CD4-positive, alpha-beta T cell treated with Interleukin-2 at 100 ng/mL for 4 hours (primary cell): ENCODE results near the gene TSBP1.
A peak's percentile ranks its signal among the peaks of the same experiment; 100 is the strongest.
"Not testable (repeated sequence)": the region's sequence is repeated elsewhere in the genome, so short reads cannot be mapped to it uniquely, and the experiment has no call there.

Source experiments
- DNase-seq: peaks from one replicate; pipeline ENCODE4 v3.0.0-alpha.2; 2020; ENCODE audit warnings: low spot score

The TSBP1 gene

DNA sequence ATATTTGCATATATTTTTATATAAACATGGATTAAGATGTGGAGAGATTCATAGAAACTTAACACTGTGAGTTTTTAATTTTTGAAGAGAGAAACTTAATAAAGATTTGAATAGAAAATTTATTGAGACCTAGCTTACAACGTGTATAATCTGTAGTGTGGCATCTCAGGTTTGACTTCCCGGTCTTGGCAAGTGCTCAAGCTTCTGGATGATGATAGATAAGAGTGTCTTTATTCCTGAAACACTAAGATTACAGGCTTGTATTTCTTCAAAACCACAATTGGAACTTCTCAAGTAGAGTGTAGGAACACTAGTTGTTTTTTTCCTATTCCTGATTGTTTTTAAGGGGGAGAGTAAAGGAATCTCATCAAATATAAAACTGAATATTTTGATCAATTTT is 83.3 kb downstream of the TSBP1 start:
- DNase-seq = no peak

DNA sequence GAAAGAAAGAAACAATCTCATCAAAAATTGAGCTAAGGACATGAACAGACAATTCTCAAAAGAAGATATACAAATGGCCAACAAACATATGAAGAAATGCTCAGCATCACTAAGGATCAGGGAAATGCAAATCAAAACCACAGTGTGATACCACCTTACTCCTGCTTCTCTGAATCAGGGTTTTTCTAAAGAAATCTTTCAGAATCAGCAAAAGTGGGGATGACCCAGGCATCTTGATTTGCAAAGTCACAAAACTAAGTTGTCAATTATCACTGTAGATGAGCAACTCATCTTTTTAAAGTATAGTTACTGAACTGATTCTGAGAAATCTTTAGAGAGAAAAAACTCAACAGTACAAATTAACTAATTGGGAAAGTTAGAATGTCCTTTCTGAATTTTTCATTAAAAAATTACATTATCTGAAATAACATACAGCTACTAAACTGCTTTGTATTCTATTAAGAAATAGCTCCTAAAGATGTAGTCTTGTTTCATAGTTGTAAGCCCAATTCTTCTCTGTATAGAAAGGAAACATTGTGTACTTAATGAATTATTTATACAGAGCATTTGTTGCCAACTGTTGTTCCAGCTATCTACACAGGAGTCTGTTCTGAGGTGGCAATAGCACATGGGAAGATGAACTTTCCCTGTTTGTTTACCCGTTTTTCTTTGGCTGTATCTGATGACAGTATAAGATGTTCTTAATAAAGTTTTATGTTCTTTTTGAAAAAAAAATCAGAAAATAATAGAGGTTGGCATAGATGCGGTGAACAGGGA is 97.7 kb downstream of the TSBP1 start:
- DNase-seq = not testable (repeated sequence)

DNA sequence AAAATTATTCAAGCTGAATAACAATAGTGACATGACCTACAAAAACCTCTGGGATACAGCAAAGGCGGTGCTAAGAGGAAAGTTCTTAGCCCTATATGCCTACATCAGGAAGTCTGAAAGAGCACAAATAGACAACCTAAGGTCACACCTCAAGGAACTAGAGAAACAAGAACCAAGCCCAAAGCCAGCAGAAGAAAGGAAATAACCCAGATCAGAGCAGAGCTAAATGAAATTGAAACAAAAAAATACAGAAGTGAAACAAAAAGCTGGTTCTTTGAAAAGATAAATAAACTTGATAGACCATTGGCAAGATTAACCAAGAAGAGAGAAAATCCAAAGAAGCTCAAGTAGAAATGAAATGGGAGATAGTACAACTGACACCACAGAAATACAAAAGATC is 100.3 kb downstream of the TSBP1 start:
- DNase-seq = peak; percentile 6

DNA sequence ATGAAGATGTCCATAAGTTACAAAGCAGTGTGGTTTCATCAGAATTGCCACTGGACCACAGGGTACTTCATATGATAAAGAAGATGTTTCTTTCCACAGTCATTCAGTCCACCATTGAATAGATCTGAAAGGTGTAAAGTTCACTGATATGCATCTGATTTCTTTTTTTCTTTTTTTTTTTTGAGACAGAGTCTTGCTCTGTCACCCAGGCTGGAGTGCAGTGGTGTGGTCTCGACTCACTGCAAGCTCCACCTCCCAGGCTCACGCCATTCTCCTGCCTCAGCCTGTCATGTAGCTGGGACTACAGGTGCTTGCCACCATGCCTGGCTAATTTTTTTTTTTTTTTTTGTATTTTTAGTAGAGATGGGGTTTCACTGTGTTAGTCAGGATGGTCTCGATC is 103.2 kb downstream of the TSBP1 start:
- DNase-seq = not testable (repeated sequence)

DNA sequence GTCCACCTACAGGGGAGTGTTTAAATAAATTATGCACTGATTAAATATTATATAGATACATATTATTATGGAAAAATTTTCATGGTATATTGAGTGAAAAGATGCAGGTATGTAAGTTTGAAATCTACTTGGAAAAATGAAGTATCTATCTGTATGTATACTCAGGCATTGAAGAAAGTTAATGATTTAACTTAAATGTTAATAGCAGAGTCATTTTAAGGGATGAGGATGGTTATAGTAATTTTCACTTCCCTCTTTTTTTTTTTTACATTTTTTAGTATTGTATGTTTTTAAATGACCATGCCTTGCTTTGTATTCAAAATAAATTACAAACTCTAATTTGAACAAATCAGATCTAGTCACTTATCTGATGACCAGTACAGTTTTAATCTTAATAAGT is 104.7 kb downstream of the TSBP1 start:
- no peak for DNase-seq

DNA sequence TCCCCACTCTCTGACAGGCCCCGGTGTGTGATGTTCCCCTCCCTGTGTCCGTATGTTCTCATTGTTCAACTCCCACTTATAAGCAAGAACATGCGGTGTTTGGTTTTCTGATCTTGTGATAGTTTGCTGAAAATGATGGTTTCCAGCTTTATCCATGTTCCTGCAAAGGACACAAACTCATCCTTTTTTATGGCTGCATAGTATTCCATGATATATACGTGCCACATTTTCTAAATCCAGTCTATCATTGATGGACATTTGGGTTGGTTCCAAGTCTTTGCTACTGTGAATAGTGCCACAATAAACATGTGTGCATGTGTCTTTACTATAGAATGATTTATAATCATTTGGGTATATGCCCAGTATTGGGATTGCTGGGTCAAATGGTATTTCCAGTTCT is 114.4 kb downstream of the TSBP1 start:
- DNase-seq = not testable (repeated sequence)

DNA sequence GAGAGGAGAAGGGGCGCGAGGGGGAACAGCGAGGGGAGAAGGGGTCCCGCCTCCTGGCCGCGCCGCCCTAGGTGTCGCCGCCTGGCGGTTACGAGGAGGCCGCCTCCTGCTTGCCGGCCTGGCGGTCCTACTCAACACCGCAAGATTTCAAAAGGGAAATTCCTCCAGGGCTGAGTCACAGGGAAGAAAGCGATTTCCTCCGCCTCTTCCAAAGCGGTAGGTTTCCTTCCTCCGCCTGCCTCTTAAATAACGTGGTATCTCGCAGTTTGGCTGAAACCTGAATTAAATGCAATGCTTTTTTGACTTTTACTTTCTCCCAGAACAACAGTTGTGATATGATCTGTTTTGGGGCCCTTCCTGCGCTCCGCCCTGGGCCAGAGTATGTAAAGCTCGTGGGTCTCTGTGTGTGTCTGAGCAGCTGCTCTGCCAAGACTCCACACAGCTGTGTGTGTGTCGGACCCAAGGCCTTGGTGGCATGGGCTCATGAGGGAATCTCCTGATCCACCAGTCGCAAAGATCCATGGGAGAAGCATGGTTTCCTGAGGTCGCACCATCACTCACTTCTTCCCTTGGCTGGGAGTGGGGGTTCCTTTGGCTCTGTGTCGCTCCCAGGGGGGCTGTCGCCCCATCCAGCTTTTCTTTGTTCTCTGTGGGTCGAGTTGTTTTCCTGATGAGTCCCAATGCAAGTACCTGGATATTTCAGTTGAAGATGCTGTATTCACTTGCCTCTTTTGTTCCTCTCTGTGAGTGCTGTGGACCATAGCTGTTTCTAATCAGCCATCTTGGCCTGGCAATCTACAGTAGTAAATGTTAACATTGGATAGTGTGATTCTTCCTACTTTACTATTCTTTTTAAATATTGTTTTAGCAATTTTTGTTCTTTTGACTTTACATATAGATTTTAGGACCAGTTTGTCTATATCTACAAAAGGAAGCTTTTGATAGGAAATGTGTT is 116.2 kb downstream of the TSBP1 start:
- peak; percentile 68 for DNase-seq

DNA sequence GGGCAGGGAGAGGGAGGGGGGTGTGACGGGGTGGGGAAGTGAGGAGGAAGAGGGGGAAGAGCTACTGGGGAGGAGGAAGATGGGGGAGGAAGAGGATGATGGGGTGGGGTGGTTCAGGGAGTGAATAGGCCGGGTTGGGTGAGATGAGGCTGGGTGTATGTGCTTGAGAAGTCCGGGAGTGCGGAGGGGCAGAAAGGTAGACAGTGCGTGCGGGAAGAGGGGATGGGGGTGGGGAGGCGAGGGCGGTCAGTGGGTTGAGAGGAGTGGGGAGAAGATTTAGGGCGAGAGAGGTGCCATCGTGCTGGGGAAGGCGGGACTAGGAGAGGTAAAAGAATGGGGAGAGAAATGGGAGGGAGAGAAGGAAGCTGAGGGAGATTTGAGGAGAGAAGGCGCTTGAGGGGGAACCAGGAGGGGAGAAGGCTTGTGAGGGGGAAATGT is 116.9 kb downstream of the TSBP1 start:
- DNase-seq = no peak

DNA sequence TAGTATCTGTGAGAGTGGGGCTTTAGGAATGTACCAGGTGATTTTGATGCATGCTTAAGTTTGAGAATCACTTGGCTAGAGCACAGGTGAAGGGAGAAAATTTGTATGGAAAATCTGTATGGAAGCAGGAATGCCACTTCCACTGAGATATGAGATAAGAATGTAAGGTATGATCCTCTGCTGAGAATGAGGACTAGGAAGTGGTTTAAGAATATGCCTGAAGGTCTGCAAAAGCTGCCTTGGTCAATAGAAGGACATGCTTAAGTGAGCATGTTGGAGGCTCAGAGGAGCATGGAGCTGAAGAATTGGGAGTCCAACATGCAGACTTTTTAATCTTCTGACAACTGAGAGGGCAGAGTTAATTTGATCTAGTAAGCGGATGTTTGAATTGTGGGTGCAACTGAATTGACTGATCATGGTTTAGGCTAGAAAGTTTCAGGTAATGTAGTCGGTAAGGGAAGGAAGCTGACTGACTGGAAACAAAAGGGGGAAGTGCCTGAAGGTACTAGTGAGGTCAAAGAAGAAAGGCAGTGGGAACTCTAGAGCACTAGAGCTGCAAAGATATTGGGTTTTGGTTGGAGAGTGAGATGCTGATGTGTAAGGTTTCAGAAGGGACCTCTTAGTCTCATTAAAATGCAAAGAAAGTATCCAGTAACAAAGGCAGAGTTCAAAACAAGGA is 119.2 kb downstream of the TSBP1 start:
- DNase-seq = no peak

DNA sequence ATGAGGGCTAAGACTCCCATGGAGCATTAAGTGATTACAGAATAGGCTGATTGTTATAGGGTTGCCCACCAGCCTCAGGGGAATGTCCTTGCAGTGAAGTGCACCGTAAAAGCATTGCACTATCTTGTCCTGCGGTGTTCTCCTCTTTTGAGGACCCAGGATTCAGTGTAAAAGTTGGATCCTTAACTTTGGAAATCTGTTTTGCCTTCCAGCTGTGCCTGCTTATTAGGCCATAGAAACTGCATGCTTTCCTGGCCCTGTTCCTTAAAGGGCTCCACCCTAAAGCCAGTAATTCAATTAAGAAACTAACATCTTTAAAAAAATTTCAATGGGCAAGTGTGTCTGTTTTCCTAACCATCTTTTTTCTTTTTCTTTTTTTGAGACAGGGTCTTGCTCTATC is 122.4 kb downstream of the TSBP1 start:
- no peak for DNase-seq

DNA sequence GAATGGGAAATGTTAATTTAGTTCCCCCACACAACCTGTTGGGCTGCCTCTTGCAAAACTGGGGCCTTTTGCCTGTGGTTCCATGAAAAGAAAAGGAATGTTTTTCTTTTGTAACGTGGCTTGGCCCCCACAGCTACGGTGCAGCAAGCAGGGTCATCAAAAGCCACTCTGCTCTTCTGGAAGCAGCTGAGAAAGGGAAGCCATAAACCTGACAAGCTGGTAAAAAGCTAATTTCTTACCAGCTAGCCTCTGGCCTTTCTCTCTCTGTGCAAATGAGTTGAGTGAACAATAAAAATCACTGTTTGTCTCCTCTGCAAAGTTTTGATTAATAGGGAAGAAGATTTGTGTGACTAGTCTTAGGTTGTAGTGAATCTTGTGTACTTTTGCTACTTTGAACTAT is 124.3 kb downstream of the TSBP1 start:
- DNase-seq = no peak

DNA sequence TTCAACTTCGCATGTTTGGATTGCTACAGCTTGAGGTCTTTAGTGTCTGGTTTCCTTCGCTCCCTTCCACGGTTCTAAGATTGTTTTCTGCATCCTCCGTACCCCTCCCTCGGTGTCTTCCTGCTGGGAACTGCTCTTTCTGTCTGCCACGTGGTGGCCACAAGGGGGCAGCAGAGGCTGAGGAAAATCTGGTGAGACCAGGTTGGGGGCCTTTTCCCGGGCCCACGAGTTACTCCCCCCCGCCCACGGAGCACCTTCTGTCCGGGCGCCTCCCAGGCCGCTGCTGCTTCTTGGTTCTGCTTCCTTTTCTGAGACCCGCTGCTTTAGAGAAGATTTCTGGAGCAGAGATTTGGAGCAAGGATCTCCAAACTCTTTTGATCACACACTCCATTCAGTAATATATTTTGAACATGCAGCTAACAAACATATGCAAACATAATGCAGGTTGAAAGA is 126.7 kb downstream of the TSBP1 start:
- DNase-seq = peak; percentile 76

DNA sequence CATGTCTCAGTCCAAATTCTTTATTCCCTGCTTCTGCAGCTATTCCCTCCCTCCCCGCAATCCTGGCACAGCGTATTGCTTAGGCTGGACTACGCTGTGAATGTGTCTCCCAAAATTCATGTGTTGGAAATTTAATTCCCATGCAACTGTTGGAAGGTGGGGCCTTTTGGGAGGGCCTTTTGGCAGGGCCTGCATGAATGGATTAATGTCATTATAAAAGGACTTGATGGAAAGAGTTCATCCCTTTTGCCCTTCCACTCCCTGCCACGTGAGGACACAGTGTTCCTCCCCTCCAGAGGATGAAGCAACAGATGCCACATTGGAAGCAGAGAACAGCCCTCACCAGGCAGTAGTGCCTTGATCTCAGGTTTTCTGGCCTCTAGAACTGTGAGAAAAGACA is 127.4 kb downstream of the TSBP1 start:
- no peak for DNase-seq
